Astrocyte (in vitro differentiated cells and primary cell): ENCODE results near the gene DHRS4.

ENCODE experiments used
- EZH2 ChIP-seq: IDR thresholded peaks from 2 replicates; pipeline ENCODE4 v1.6.1; 2012; ENCODE audit warnings: mild to moderate bottlenecking, low read length, inconsistent platforms; ENCODE audit not compliant: insufficient read depth
- TF ChIP-seq, protein P1 (sequence below): IDR thresholded peaks from 2 replicates; pipeline ENCODE4 v1.5.1; 2011; ENCODE audit warnings: low read depth, mild to moderate bottlenecking, inconsistent platforms, low read length, moderate library complexity; ENCODE audit not compliant: insufficient read depth

- TF ChIP-seq, protein P1, sequence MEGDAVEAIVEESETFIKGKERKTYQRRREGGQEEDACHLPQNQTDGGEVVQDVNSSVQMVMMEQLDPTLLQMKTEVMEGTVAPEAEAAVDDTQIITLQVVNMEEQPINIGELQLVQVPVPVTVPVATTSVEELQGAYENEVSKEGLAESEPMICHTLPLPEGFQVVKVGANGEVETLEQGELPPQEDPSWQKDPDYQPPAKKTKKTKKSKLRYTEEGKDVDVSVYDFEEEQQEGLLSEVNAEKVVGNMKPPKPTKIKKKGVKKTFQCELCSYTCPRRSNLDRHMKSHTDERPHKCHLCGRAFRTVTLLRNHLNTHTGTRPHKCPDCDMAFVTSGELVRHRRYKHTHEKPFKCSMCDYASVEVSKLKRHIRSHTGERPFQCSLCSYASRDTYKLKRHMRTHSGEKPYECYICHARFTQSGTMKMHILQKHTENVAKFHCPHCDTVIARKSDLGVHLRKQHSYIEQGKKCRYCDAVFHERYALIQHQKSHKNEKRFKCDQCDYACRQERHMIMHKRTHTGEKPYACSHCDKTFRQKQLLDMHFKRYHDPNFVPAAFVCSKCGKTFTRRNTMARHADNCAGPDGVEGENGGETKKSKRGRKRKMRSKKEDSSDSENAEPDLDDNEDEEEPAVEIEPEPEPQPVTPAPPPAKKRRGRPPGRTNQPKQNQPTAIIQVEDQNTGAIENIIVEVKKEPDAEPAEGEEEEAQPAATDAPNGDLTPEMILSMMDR, result no peak
- TF ChIP-seq EZH2, result no peak
Measured at GRCh38 chr14:23938823-23939222, 14.7 kb upstream of the DHRS4 start.
